GM12878 (cell line): ENCODE results near the gene SERPINE1.

Experiments
- ASH2L ChIP-seq: fragments of 300-600, 200-600 bp; sonication (generic); IDR thresholded peaks from 2 replicates; pipeline ENCODE4 v1.6.1; 2017; ENCODE audit warnings: low read depth, mild to moderate bottlenecking, borderline replicate concordance
- JUNB ChIP-seq: IDR thresholded peaks from 2 replicates; pipeline ENCODE4 v1.6.1; 2016; ENCODE audit warnings: antibody characterized with exemption, mild to moderate bottlenecking
- POLR2A ChIP-seq: IDR thresholded peaks from 2 replicates; pipeline ENCODE4 v1.6.1; 2011; ENCODE audit warnings: low read depth, mild to moderate bottlenecking, low read length
- POLR2AphosphoS5 ChIP-seq: IDR thresholded peaks from 2 replicates; pipeline ENCODE4 v1.6.1; 2011; ENCODE audit warnings: mild to moderate bottlenecking, low read length, inconsistent platforms
- TF ChIP-seq, protein P1 (sequence below): IDR thresholded peaks from 2 replicates; pipeline ENCODE4 v1.6.1; 2012; ENCODE audit warnings: low read depth, low read length, improper control_type of control experiment
- TF ChIP-seq, protein P2 (sequence below), 3 experiments: IDR thresholded peaks in 2 of 3; conservative IDR thresholded peaks in 1 of 3; 2 replicates each; pipeline ENCODE4 v1.5.1; 2011; ENCODE audit warnings: low read depth in 3 of 3, low read length in 3 of 3, mild to moderate bottlenecking in 3 of 3, control low read depth in 2 of 3, moderate library complexity in 2 of 3, inconsistent platforms in 1 of 3, mixed read lengths in 1 of 3; ENCODE audit not compliant: control insufficient read depth in 2 of 3, insufficient read depth in 1 of 3; ENCODE audit errors: extremely low read depth in 1 of 3

DNA sequence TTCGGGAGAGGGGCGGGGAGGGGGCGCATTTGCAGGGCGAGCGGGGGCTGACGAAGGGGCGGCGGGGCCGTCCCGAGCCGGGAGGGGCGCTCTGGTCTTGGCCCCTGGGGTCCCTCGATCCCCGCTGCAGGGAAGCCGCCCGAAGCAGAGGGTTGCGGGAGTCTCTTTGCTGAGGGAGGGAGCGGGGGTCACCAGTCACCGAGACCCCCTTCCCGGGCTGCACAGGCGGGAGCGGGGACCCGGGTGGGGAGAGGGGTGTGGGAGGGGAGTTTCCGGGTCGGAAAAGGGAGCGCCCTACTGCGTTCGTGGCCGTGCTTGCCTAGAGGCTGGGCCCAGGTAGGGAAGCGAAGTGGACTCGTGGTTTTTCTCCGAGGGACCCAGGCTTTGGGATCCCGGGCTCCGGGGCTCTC lies 27.8 kb downstream of the SERPINE1 start:
- TF ChIP-seq, protein P1, sequence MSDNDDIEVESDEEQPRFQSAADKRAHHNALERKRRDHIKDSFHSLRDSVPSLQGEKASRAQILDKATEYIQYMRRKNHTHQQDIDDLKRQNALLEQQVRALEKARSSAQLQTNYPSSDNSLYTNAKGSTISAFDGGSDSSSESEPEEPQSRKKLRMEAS = no peak
- TF ChIP-seq, protein P2, sequence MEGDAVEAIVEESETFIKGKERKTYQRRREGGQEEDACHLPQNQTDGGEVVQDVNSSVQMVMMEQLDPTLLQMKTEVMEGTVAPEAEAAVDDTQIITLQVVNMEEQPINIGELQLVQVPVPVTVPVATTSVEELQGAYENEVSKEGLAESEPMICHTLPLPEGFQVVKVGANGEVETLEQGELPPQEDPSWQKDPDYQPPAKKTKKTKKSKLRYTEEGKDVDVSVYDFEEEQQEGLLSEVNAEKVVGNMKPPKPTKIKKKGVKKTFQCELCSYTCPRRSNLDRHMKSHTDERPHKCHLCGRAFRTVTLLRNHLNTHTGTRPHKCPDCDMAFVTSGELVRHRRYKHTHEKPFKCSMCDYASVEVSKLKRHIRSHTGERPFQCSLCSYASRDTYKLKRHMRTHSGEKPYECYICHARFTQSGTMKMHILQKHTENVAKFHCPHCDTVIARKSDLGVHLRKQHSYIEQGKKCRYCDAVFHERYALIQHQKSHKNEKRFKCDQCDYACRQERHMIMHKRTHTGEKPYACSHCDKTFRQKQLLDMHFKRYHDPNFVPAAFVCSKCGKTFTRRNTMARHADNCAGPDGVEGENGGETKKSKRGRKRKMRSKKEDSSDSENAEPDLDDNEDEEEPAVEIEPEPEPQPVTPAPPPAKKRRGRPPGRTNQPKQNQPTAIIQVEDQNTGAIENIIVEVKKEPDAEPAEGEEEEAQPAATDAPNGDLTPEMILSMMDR (IDR thresholded peaks at IDR 0.05 in 2 of 3, conservative IDR thresholded peaks at IDR 0.05 in 1 of 3; ENCODE audit: control insufficient read depth in 2 of 3, extremely low read depth in 1 of 3, insufficient read depth in 1 of 3, low read depth in 3 of 3, low read length in 3 of 3) = no peak
- TF ChIP-seq ASH2L = no peak
- TF ChIP-seq POLR2A = no peak
- TF ChIP-seq JUNB = no peak
- TF ChIP-seq POLR2AphosphoS5 = no peak
